Spinal cord (tissue), 4 donors: Measurements from ENCODE around the gene PPL. TPM values are rescaled to one million over a fixed set of nuclear protein-coding genes. Genes with fewer than 3 reads are reported as not detected.

Experiments used
- polyA plus RNA-seq, 2 donors: library from polyadenylated mRNA; unstranded; fragments of 120-200 nt; gene quantifications; one replicate each; pipeline ENCODE4 v1.2.1, GENCODE V29; 2013; ENCODE audit not compliant: insufficient read length in 2 of 2
- total RNA-seq, 2 donors: library from RNA; depleted of rRNA in 1 of 2; stranded (reverse); fragments of 120-200 nt in 1 of 2; fragments of >200 nt in 1 of 2; gene quantifications; one replicate each; pipeline versions ENCODE4 v1.2.3 to v1.2.4, GENCODE V29; 2013 to 2014

Gene PPL
- total and polyA plus RNA-seq, 4 donors = 2.7 to 5.6 (median 3.7) TPM

Other genes starting within 250 kb of the PPL start
- gene NUDT16L1, start 243.6 kb downstream of the PPL start, total RNA-seq = 10 to 100 TPM; 30.6 to 39.5 TPM
- 10 to 100 TPM; 61.1 to 61.8 TPM for gene NUDT16L1, start 243.6 kb downstream of the PPL start, polyA plus RNA-seq
- gene ANKS3, start 202.9 kb downstream of the PPL start, total RNA-seq = 10 to 100 TPM; 20.2 to 29.0 TPM
- gene ANKS3, start 202.9 kb downstream of the PPL start, polyA plus RNA-seq = 10 to 100 TPM; 29.6 to 48.1 TPM
- 1 to 10 TPM; 1.2 to 4.1 TPM for gene DNAAF8, start 202.6 kb downstream of the PPL start, total RNA-seq
- 1 to 10 TPM; 5.4 to 6.0 TPM for gene DNAAF8, start 202.6 kb downstream of the PPL start, polyA plus RNA-seq
- 10 to 100 TPM in 1 of 2 donors, 1 to 10 TPM in 1; 5.8 to 15.3 TPM for gene ZNF500, start 170.0 kb downstream of the PPL start, total RNA-seq
- 10 to 100 TPM; 13.6 to 21.7 TPM for gene ZNF500, start 170.0 kb downstream of the PPL start, polyA plus RNA-seq
- gene SEPTIN12, start 148.8 kb downstream of the PPL start, total RNA-seq = under 1 TPM in 1 of 2 donors, not detected in 1; 0.28 TPM
- under 1 TPM; 0.47 to 1.00 TPM for gene SEPTIN12, start 148.8 kb downstream of the PPL start, polyA plus RNA-seq
- gene SMIM22, start 141.8 kb downstream of the PPL start, total RNA-seq = not detected
- gene SMIM22, start 141.8 kb downstream of the PPL start, polyA plus RNA-seq = 1 to 10 TPM; 1.4 to 2.4 TPM
- gene ROGDI, start 134.5 kb downstream of the PPL start, total RNA-seq = 10 to 100 TPM; 42.3 to 56.3 TPM
- gene ROGDI, start 134.5 kb downstream of the PPL start, polyA plus RNA-seq = 100 to 1,000 TPM; 123 to 134 TPM
- 10 to 100 TPM; 52.5 to 55.2 TPM for gene GLYR1, start 89.9 kb downstream of the PPL start, total RNA-seq
- gene GLYR1, start 89.9 kb downstream of the PPL start, polyA plus RNA-seq = 100 to 1,000 TPM; 106 to 134 TPM
- 10 to 100 TPM; 13.8 to 17.5 TPM for gene UBN1, start 89.7 kb downstream of the PPL start, total RNA-seq
- gene UBN1, start 89.7 kb downstream of the PPL start, polyA plus RNA-seq = 10 to 100 TPM; 15.6 to 17.1 TPM
- 1 to 10 TPM; 1.6 to 4.5 TPM for gene SEC14L5, start 21.2 kb upstream of the PPL start, total RNA-seq
- 1 to 10 TPM in 1 of 2 donors, under 1 TPM in 1; 0.93 to 1.8 TPM for gene SEC14L5, start 21.2 kb upstream of the PPL start, polyA plus RNA-seq
- gene NAGPA, start 96.8 kb upstream of the PPL start, total RNA-seq = 1 to 10 TPM; 6.9 to 7.3 TPM
- 10 to 100 TPM; 10.5 to 15.1 TPM for gene NAGPA, start 96.8 kb upstream of the PPL start, polyA plus RNA-seq
- 100 to 1,000 TPM in 1 of 2 donors, 10 to 100 TPM in 1; 48.6 to 416 TPM for gene C16orf89, start 128.8 kb upstream of the PPL start, total RNA-seq
- 10 to 100 TPM; 17.7 to 71.9 TPM for gene C16orf89, start 128.8 kb upstream of the PPL start, polyA plus RNA-seq
- 10 to 100 TPM; 14.5 to 24.1 TPM for gene ALG1, start 134.7 kb upstream of the PPL start, total RNA-seq
- 10 to 100 TPM; 19.9 to 22.3 TPM for gene ALG1, start 134.7 kb upstream of the PPL start, polyA plus RNA-seq
- 1 to 10 TPM; 6.7 to 8.0 TPM for gene EEF2KMT, start 160.6 kb upstream of the PPL start, total RNA-seq
- 10 to 100 TPM; 15.0 to 15.3 TPM for gene EEF2KMT, start 160.6 kb upstream of the PPL start, polyA plus RNA-seq